ENCODE data around the gene USF3.

USF3 gene, protein sequence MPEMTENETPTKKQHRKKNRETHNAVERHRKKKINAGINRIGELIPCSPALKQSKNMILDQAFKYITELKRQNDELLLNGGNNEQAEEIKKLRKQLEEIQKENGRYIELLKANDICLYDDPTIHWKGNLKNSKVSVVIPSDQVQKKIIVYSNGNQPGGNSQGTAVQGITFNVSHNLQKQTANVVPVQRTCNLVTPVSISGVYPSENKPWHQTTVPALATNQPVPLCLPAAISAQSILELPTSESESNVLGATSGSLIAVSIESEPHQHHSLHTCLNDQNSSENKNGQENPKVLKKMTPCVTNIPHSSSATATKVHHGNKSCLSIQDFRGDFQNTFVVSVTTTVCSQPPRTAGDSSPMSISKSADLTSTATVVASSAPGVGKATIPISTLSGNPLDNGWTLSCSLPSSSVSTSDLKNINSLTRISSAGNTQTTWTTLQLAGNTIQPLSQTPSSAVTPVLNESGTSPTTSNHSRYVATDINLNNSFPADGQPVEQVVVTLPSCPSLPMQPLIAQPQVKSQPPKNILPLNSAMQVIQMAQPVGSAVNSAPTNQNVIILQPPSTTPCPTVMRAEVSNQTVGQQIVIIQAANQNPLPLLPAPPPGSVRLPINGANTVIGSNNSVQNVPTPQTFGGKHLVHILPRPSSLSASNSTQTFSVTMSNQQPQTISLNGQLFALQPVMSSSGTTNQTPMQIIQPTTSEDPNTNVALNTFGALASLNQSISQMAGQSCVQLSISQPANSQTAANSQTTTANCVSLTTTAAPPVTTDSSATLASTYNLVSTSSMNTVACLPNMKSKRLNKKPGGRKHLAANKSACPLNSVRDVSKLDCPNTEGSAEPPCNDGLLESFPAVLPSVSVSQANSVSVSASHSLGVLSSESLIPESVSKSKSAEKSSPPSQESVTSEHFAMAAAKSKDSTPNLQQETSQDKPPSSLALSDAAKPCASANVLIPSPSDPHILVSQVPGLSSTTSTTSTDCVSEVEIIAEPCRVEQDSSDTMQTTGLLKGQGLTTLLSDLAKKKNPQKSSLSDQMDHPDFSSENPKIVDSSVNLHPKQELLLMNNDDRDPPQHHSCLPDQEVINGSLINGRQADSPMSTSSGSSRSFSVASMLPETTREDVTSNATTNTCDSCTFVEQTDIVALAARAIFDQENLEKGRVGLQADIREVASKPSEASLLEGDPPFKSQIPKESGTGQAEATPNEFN (N-terminal part only)

DNA sequence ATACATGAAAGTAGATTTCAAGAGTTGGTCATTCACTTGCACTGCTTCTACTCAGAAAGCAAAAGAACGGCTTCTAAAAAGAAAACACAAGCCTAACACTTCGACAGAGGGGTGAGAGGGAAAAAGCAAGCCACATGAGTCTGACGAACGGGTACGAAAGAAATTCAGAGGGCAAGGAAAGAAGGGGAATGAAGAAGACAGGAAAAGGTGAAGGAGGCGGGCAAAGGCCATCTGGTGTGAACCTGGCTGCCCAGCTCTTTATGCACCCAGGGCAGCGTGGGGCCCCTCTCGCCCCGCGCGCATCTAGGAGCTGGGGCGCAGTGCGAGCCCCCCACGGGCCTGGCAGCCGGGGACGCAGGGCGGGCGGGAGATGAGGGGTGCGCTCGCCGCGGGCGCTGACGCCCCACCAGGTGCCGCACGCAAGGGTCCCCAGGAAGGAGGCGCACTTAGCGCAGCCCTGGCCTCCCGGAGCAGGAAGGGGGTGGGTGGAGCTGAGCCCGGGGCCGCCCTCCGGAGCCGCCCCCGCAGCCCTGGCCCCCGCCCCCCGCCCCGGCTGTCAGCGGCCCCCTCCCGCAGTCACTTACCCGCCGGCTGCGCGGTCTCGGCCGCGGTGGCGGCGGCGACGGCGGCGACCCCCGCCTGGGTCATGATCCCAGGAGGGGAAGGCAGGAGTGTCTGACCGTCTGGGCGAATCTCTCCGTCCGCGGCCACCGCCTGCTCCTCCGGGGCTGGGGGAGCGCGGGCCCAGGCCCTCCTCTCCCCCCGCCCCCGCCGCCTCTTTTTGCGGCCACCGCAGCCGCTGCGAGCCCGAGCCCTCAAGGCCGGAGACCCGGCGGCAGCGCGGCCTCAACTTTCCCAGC, at the start of gene USF3:
Gene USF3, minus strand, starts transcription at position 857 of the 860 bp plus-strand sequence. CDS start 21,764 bp downstream, outside the sequence.
- Mint-ChIP-seq H3K36me3 (ENCODE audit: low read depth) (peaks cover 6% of the 10 kb centered on the region), H3K27me3 (peaks cover 8% of the 10 kb centered on the region), H3K4me1 (ENCODE audit: low read depth) (peaks cover 33% of the 10 kb centered on the region), H3K9me3 (no peaks in the 10 kb centered on the region), H3K27ac (no peak within 1 kb of the TSS), H3K4me3 (peak within 1 kb of the TSS; percentile 98)
- intact Hi-C loops (cut with micrococcal nuclease) = loop anchor here (1.0 to 10.0 kb wide), 4 partner anchors 50 to 361 kb away; partner anchors contain the start of genes CCDC191, NAA50 and QTRT2

DNA sequence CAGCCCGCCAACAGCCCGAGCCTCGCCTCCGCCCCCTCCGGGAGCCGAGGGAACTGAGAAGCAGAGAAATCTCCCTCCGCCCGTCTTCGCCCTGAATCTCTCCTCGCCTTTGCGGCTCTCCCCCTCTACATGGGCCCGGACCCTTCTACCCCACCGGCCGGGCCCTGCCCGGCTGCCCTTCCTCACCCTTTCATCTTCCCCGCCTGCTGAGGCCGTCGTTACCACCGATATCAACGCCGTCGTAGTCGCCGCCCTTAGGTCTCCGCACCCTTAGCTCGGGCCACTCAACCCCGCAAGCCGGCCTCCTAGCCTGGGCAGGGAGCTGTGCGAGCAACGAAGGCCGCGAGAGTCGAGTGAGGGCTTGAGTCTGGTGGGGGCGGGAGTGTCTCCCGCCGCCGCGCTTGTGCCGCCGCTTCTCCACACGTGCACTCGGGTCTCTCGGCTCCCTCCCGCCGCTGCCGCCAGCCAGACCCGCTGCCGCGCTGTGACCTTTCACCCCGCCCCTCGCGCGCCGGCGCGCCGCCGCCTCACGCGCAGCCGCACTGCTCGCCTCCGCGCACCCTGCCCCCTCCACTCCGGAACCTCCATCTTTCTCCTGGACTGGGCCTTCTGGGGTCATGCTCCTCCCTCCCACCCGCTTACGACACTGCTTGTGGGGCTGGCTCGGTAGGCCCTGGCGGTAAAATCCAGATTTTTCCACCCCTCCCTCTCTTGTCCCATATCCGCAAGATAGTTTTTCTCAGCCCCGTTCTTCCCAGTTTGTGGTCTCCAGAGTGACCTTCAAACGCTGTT, 49.5 kb upstream of the USF3 start, which contains the start of gene NAA50:
Gene NAA50, minus strand, starts transcription at position 494 of the 792 bp plus-strand sequence. Its CDS starts 300 bp downstream, at position 194.
- intact Hi-C loops (cut with micrococcal nuclease) = loop anchor here (1.0 to 10.0 kb wide), 7 partner anchors 9 to 1399 kb away; partner anchors contain the start of genes CCDC191, QTRT2, USF3 and ZBTB20
- H3K4me3 Mint-ChIP-seq = peak within 1 kb of the TSS; percentile 85
- H3K27me3 Mint-ChIP-seq = no peaks in the 10 kb centered on the region
- H3K4me1 Mint-ChIP-seq (ENCODE audit: low read depth) = peaks cover 59% of the 10 kb centered on the region
- H3K9me3 Mint-ChIP-seq = no peaks in the 10 kb centered on the region
- peaks cover 27% of the 10 kb centered on the region for H3K36me3 Mint-ChIP-seq (ENCODE audit: low read depth)
- H3K27ac Mint-ChIP-seq = peak within 1 kb of the TSS; percentile 100

DNA sequence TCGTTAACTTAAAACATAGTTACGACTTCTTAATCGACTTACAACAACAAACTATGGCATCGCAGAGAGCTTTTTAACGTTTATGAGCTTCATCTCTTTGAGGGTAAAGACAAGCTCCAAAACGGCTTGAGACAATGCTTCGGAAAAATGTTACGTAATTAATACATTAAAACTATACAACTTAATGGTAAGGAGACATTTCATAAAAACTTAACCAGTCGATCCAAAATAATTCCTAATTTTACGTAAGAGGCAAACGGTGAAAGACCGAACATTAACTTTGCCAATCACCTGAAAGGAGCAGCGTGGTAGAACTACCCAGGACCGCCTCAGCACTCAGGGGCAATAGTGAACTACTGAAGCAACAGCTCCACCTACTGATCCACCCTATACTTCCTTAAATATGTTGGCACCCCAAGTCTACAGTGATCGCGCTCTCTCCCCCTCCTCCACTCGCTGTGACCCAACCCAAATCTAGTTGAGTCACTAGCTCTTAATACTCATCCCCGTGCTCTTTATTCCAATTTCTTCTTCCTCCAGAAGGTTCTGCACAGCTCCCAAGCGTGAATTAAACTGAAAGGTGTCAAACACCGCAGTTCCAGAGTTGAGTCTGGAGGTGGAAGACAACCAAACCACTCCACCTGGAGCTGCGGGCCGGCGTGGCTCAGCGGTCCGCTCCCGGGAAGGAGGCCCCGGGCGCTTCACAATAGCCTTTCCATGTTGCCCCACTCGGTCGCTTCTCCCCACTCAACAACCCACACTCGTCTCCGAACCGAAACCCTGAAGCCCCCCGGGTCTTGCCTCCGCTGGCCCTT, 48.7 kb upstream of the USF3 start:
- Mint-ChIP-seq H3K27ac (peak overlapping the region; percentile 100), H3K4me3 (peak overlapping the region; percentile 85), H3K36me3 (ENCODE audit: low read depth) (peaks cover 27% of the 10 kb centered on the region), H3K4me1 (ENCODE audit: low read depth) (peaks cover 56% of the 10 kb centered on the region), H3K27me3 (no peaks in the 10 kb centered on the region), H3K9me3 (no peaks in the 10 kb centered on the region)
- intact Hi-C loops (cut with micrococcal nuclease) = loop anchor here (1.0 to 10.0 kb wide), 5 partner anchors 8 to 1400 kb away; partner anchors contain the start of gene ZBTB20

DNA sequence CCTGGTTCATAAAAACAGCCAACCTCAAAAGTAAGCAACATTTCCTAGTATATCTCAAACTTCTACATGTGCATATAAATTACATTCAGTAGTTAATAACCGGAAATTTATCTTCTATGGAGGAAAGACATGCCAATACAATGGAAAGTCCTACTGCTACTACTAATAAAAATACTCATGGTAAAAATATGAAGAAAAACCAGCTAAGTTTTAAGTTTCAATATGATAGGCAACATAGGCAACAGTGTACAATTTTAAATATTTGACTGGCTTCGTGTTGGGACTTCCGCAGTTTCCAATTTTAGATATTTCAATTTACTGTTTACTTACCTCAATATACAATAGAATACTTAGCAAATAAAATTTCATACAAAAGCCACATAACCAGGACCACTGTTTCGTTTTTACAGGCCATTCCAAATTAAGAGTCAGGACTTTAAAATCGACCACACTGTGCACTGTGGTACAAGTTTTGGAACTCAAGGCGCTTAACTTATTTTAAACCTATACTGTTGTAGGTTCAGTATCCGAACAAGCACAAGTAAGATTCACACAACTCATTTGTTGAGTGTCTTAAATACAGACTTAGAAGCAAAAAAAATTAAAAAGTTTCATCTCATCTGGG, 46.7 kb upstream of the USF3 start:
- Mint-ChIP-seq H3K36me3 (ENCODE audit: low read depth) (peaks cover 27% of the 10 kb centered on the region), H3K9me3 (no peaks in the 10 kb centered on the region), H3K4me1 (ENCODE audit: low read depth) (peaks cover 39% of the 10 kb centered on the region), H3K27me3 (no peaks in the 10 kb centered on the region), H3K4me3 (no peak overlapping the region), H3K27ac (no peak overlapping the region)
- intact Hi-C loops (cut with micrococcal nuclease) = loop anchor here (10.0 kb wide), 1 partner anchor 1402 kb away; the partner anchor contains the start of gene ZBTB20

DNA sequence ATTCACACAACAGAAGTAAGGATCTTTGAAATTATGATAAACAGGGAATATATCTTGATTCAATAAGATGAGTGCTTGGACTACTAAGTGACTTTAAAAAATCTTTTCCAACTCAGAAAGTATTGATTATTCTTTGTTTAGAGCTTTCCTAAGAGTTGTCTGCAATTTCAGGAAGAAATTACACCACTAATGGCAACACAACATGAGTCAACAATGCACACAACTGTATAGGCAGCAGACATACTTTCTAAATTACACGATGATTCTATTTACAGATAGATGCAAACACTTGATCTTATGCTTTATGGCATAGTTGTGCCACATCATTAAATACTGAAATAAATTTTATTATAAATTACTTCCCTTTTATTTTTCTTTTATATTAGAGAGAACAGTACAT, 45.2 kb upstream of the USF3 start:
- no peaks in the 10 kb centered on the region for H3K9me3 Mint-ChIP-seq
- H3K4me1 Mint-ChIP-seq (ENCODE audit: low read depth) = peaks cover 41% of the 10 kb centered on the region
- no peak overlapping the region for H3K4me3 Mint-ChIP-seq
- no peaks in the 10 kb centered on the region for H3K27me3 Mint-ChIP-seq
- peaks cover 16% of the 10 kb centered on the region for H3K36me3 Mint-ChIP-seq (ENCODE audit: low read depth)
- H3K27ac Mint-ChIP-seq = no peak overlapping the region
- intact Hi-C loops (cut with micrococcal nuclease) = loop anchor here (10.0 kb wide), 1 partner anchor 1403 kb away; the partner anchor contains the start of gene ZBTB20

DNA sequence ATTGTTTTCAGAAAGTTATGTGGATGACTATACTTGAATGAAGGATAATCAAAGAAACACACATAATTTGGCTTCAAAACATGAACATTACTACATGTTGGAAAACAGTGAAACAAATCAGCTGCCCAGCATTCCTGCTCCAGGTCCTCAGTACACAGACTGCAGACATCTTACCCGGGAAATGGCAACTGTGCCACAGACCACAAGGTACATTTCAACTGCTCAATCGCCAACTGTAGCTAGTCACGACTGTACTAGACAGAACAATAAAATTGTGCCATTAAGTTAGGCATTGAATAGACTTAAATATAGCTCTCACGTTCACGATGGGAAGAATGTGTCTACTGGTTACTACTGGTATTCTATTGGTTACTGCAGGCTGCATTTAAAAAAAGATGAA, 44.6 kb upstream of the USF3 start:
- H3K4me1 Mint-ChIP-seq (ENCODE audit: low read depth) = peaks cover 40% of the 10 kb centered on the region
- H3K9me3 Mint-ChIP-seq = no peaks in the 10 kb centered on the region
- no peak overlapping the region for H3K27ac Mint-ChIP-seq
- peaks cover 11% of the 10 kb centered on the region for H3K36me3 Mint-ChIP-seq (ENCODE audit: low read depth)
- H3K27me3 Mint-ChIP-seq = no peaks in the 10 kb centered on the region
- intact Hi-C loops (cut with micrococcal nuclease) = loop anchor here (10.0 kb wide), 1 partner anchor 1404 kb away; the partner anchor contains the start of gene ZBTB20
- no peak overlapping the region for H3K4me3 Mint-ChIP-seq

DNA sequence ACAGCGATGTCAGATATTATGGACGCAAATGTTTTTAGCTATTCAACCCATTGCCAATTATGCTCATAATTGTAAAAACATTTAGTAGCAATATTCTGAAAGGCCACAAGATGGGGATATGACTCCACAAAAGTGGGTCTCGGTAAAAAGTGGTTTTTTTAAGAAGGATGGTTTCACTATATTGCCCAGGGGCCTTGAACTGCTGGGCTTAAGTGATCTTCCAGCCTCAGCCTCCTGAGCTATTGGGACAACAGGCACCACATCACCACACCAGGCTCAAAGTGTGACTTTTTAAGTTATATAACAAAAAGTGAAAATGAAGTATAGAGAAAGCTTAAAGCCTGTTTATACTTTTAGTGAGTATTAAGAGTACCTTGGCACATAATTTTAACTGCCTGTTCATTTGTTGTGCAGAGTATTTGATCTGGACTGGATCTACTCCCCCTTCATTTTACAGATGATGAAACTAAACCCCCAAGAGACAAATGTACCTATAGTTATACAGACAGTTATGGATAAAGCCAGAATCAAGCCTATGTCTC, 40.2 kb upstream of the USF3 start:
- H3K27ac Mint-ChIP-seq = no peak overlapping the region
- H3K4me1 Mint-ChIP-seq (ENCODE audit: low read depth) = peaks cover 25% of the 10 kb centered on the region
- intact Hi-C loops (cut with micrococcal nuclease) = loop anchor here (1.0 to 5.0 kb wide), 3 partner anchors 9 to 421 kb away; partner anchors contain the start of gene GRAMD1C
- peak overlapping the region; percentile 17 for H3K4me3 Mint-ChIP-seq
- no peaks in the 10 kb centered on the region for H3K9me3 Mint-ChIP-seq
- no peaks in the 10 kb centered on the region for H3K27me3 Mint-ChIP-seq
- H3K36me3 Mint-ChIP-seq (ENCODE audit: low read depth) = peaks cover 6% of the 10 kb centered on the region

DNA sequence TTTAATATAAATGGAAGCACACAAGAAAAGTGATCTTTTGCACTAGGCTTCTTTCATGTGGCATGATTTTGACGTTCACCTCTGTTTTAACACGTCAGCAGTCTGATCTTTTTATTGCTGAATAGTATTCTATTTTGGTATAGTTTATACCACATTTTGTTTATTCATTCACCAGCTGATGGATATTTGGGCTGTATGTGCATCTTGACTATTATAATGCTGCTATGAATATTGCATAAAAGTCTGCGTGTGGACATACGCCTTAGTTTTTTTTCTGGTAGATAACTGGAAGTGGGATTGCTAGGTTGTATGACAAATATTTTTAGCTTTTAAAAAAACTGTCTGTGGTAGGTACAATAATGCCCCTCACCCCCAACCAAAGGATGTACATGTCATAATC, 35.3 kb upstream of the USF3 start:
- H3K27ac Mint-ChIP-seq = no peak overlapping the region
- intact Hi-C loops (cut with micrococcal nuclease) = no loop called here
- H3K9me3 Mint-ChIP-seq = no peaks in the 10 kb centered on the region
- H3K27me3 Mint-ChIP-seq = no peaks in the 10 kb centered on the region
- peaks cover 34% of the 10 kb centered on the region for H3K36me3 Mint-ChIP-seq (ENCODE audit: low read depth)
- H3K4me3 Mint-ChIP-seq = no peak overlapping the region
- H3K4me1 Mint-ChIP-seq (ENCODE audit: low read depth) = peaks cover 11% of the 10 kb centered on the region

DNA sequence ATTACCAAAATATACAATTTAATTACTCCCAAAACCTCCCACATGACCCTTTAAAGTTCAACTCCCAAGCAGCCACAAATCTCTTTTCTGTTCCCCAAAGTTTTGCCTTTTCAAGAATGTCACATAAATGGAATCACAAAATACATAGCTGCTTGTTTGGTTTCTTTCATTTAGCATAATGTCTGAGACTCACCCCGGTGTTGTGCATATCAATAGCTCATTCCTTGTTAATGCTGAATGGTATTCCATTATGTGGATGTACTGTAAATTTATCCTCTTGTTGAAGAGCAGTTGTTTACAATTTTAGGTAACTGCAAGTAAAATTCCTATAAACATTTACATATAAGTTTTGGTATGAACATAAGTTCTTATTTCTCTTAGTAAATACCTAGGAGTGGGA, 34.1 kb upstream of the USF3 start:
- peaks cover 42% of the 10 kb centered on the region for H3K36me3 Mint-ChIP-seq (ENCODE audit: low read depth)
- no peaks in the 10 kb centered on the region for H3K9me3 Mint-ChIP-seq
- intact Hi-C loops (cut with micrococcal nuclease) = no loop called here
- no peak overlapping the region for H3K4me3 Mint-ChIP-seq
- no peak overlapping the region for H3K27ac Mint-ChIP-seq
- H3K4me1 Mint-ChIP-seq (ENCODE audit: low read depth) = peaks cover 7% of the 10 kb centered on the region
- no peaks in the 10 kb centered on the region for H3K27me3 Mint-ChIP-seq

DNA sequence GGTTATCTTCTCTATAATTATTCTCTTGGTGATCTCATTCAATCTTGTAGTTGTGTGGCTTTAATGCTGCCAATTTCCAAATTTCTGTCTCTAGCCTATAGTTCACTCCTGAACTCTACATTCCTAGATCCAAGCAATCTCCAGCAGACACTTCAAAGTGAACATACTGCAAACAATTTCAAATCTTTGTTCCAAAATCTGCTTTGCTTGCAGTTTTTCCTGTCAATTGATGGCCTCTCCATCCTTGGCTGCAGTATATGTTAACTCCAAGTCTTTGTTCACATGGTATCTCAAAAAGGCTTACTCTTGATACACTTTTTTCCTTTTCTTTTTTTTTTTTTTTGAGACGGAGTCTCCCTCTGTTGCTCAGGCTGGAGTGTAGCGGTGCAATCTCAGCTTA, 32.2 kb upstream of the USF3 start:
- no peak overlapping the region for H3K4me3 Mint-ChIP-seq
- H3K27ac Mint-ChIP-seq = no peak overlapping the region
- intact Hi-C loops (cut with micrococcal nuclease) = no loop called here
- peaks cover 42% of the 10 kb centered on the region for H3K36me3 Mint-ChIP-seq (ENCODE audit: low read depth)
- no peaks in the 10 kb centered on the region for H3K27me3 Mint-ChIP-seq
- H3K9me3 Mint-ChIP-seq = no peaks in the 10 kb centered on the region
- peaks cover 7% of the 10 kb centered on the region for H3K4me1 Mint-ChIP-seq (ENCODE audit: low read depth)

DNA sequence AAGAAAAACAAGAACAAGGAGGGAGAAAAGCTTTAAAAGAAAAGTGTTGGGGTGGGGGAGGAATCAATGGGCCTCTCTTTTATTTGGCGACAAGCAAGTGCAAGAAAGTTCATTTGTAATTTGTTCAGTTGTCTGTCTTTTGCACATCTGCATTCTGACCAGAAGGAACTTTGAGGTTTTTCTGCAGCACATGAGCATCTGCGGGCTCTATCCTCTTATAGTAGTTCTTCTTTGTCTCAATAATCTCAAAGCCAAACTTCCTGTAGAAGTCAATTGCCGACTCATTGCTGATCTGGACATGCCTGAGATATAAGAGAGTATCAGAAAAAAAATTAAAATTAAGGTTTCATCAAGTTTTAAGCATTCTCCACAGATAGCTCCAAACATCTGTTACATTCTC, 25.2 kb upstream of the USF3 start:
- intact Hi-C loops (cut with micrococcal nuclease) = no loop called here
- H3K4me1 Mint-ChIP-seq (ENCODE audit: low read depth) = peaks cover 9% of the 10 kb centered on the region
- no peaks in the 10 kb centered on the region for H3K9me3 Mint-ChIP-seq
- no peak overlapping the region for H3K4me3 Mint-ChIP-seq
- no peak overlapping the region for H3K27ac Mint-ChIP-seq
- H3K36me3 Mint-ChIP-seq (ENCODE audit: low read depth) = peaks cover 46% of the 10 kb centered on the region
- H3K27me3 Mint-ChIP-seq = no peaks in the 10 kb centered on the region

Data from dendritic cell treated with granulocyte-macrophage colony-stimulating factor and Interleukin-4, amounts not matched to agents 40 ng/mL and 50 ng/mL, for 4 days (primary cell).